NB4 (cell line): Measurements from ENCODE around the gene HSD17B1.

ENCODE experiments used
- CTCF ChIP-seq: IDR thresholded peaks from one replicate; pipeline ENCODE4 v1.5.1; 2012; ENCODE audit warnings: low read depth, low read length
- MAX ChIP-seq: IDR thresholded peaks from 2 replicates; pipeline ENCODE4 v1.6.1; 2011; ENCODE audit warnings: low read depth, low read length
- MYC ChIP-seq: IDR thresholded peaks from 2 replicates; pipeline ENCODE4 v1.6.1; 2011; ENCODE audit warnings: low read depth, low read length
- POLR2A ChIP-seq: IDR thresholded peaks from 2 replicates; pipeline ENCODE4 v1.6.1; 2011; ENCODE audit warnings: mild to moderate bottlenecking; ENCODE audit not compliant: insufficient read length; ENCODE audit errors: extremely low read depth

DNA sequence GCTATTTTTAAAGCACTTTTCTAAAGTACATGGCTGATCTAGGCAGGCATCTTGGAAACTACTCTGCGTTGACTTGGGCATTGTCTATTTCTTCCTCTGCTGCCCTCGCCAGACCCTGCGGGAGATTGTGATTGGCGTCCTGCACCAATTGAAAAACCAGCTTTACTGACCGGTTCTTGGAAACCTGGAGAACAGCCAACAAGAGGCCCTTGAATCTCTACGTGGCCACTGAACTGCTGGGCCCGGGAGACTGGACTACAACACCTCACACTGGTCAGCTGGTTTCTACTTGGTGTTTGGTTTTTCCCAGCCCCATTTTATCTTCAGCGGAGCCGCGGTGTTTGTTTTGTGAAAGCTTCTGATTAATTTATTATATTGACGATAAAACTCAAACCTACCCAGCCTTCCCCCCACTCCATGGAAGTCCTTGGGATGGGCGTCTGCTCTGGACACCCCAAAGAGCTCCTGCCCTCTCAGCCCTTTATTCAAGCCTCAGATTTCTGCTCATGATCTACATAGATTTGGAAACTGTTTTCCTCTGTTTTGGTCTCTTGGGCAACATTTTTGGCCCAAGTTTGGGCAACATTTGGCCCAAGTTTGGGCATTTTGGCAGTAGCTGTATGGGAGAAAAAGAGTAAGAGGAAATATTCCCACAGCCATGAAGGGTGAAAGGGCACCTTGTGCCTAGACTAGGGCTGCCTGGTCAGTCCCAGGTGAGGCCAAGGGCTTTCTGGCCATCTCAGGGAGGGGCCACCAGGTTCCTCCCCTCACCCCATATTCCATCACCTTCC is 18.9 kb downstream of the HSD17B1 start:
- TF ChIP-seq CTCF (no peak), POLR2A (no peak), MAX (no peak), MYC (no peak)
